ENCODE results near the gene PFKFB1.

- TF ChIP-seq CTCF (IDR thresholded peaks at IDR 0.05; ENCODE audit: low read depth, low read length) (no peak), EZH2phosphoT487 (IDR thresholded peaks at IDR 0.05; ENCODE audit: low read depth) (no peak)
Observed at GRCh38 chrX:54894159-54894558, 99.8 kb downstream of the PFKFB1 start.
